Effector memory CD4-positive, alpha-beta T cell (primary cell): ENCODE measurements around the gene USP31.

Experiments
- DNase-seq, 3 donors: peaks; one replicate each; pipeline ENCODE4 v3.0.0-alpha.2; 2020
- H3K27ac ChIP-seq: 2 replicates; pipeline ENCODE4 v1.7.0; 2013; ENCODE audit warnings: mild to moderate bottlenecking, low read length, moderate library complexity; ENCODE audit not compliant: insufficient read depth, poor library complexity, severe bottlenecking
- H3K27me3 ChIP-seq: replicated peaks from 2 replicates; pipeline ENCODE4 v1.7.0; 2013; ENCODE audit warnings: mild to moderate bottlenecking, low read length; ENCODE audit not compliant: insufficient read depth, control insufficient read depth, poor library complexity, severe bottlenecking
- H3K36me3 ChIP-seq: 2 replicates; pipeline ENCODE4 v1.7.0; 2013; ENCODE audit warnings: mild to moderate bottlenecking, low read length, moderate library complexity; ENCODE audit not compliant: control insufficient read depth, insufficient read depth
- H3K4me1 ChIP-seq: 2 replicates; pipeline ENCODE4 v1.7.0; 2013; ENCODE audit warnings: low read length, mild to moderate bottlenecking; ENCODE audit not compliant: control insufficient read depth, insufficient read depth, poor library complexity, severe bottlenecking
- H3K4me3 ChIP-seq: 2 replicates; pipeline ENCODE4 v1.7.0; 2013; ENCODE audit warnings: low read length, low read depth, mild to moderate bottlenecking; ENCODE audit not compliant: insufficient read depth, poor library complexity, severe bottlenecking
- H3K9me3 ChIP-seq: 2 replicates; pipeline ENCODE4 v1.7.0; 2013; ENCODE audit warnings: mild to moderate bottlenecking, low read length, moderate library complexity; ENCODE audit not compliant: control insufficient read depth

USP31 gene

DNA sequence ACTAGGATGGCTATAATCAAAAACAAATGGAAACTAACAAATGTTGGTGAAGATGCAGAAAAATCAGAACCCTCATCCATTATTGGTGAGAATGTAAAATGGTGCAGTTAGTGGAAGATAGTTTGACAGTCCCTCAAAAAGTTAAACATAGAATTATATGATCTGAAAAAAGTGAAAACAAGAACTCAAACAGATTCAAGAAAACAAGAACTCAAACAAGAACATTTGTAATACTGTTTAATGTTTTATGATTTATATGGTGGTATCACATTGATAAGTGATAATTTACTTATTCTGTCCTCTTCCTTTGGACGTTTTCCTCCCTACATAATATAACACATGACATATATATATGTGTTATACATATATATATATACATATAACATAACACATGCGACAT, 12.0 kb downstream of the USP31 start:
- no peak for DNase-seq
- Histone ChIP-seq H3K9me3 (no peaks in the 10 kb centered on the region), H3K27ac (no peak overlapping the region), H3K4me1 (no peaks in the 10 kb centered on the region), H3K27me3 (no peaks in the 10 kb centered on the region), H3K36me3 (no peaks in the 10 kb centered on the region), H3K4me3 (no peak overlapping the region)

- Histone ChIP-seq H3K27me3 (no peaks in the 10 kb centered on the region), H3K36me3 (no peaks in the 10 kb centered on the region), H3K4me3 (no peak overlapping the region), H3K4me1 (no peaks in the 10 kb centered on the region), H3K9me3 (no peaks in the 10 kb centered on the region), H3K27ac (no peak overlapping the region)
- DNase-seq = no peak
Measured at GRCh38 chr16:23134274-23134673, 15.0 kb downstream of the USP31 start.

GRCh38 chr16:23132775-23133463, 16.3 kb downstream of the USP31 start:
- no peak overlapping the region for H3K27ac ChIP-seq
- H3K36me3 ChIP-seq = no peaks in the 10 kb centered on the region
- DNase-seq = no peak
- no peak overlapping the region for H3K4me3 ChIP-seq
- H3K9me3 ChIP-seq = no peaks in the 10 kb centered on the region
- H3K27me3 ChIP-seq = no peaks in the 10 kb centered on the region
- H3K4me1 ChIP-seq = no peaks in the 10 kb centered on the region

DNA sequence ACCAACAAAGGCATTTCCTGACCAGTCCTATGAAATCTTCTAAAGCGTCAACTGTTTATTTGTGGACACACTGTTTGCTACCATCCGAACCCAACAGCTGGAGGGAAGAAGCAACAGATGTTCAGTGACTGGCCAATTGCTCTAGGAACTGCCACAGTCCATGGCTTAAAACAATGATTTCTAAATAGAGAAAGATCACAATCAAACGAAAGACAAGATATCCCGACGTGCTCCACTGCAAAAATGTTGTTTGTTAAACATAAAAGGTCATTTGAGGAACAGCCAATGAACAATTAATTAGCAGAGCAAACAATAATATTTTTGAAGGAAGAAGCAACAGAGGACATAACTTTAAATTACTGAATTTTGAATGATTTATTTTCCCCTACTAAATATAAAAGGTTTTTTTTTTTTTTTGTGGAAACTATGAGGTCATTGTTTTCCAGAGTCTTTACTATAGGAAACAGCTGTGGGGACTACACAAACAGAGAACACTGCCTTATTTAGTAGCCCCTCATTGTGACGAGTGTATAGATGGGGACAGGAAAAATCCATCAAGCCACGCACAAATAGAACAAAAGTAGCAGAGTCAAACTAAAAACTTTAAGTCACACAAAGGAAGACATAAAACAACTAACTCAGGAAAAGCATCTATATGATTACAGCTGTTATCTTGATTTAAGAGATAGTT, 17.2 kb downstream of the USP31 start:
- Histone ChIP-seq H3K27me3 (no peaks in the 10 kb centered on the region), H3K27ac (no peak overlapping the region), H3K4me3 (no peak overlapping the region), H3K36me3 (no peaks in the 10 kb centered on the region), H3K4me1 (no peaks in the 10 kb centered on the region), H3K9me3 (no peaks in the 10 kb centered on the region)
- DNase-seq = no peak

DNA sequence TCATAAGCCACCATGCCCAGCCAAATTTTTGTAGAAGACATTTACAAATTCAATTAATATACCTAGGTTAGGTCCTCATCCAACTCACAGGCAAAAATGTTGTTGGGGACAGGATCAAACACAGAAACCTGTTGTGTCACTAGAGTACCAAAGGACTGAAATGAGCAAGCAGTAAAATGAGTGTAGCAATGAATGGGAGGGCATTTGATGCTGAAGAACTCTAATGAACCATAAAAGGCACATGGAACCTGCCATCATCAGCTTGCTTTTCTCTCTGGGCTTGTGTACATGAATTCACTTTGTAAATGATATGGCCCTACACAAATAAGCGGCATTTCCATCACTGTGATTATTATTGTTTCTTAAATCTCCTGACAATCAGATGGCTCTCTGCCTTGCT, 17.8 kb downstream of the USP31 start:
- no peak for DNase-seq
- Histone ChIP-seq H3K27ac (no peak overlapping the region), H3K9me3 (no peaks in the 10 kb centered on the region), H3K4me1 (no peaks in the 10 kb centered on the region), H3K36me3 (no peaks in the 10 kb centered on the region), H3K4me3 (no peak overlapping the region), H3K27me3 (no peaks in the 10 kb centered on the region)

DNA sequence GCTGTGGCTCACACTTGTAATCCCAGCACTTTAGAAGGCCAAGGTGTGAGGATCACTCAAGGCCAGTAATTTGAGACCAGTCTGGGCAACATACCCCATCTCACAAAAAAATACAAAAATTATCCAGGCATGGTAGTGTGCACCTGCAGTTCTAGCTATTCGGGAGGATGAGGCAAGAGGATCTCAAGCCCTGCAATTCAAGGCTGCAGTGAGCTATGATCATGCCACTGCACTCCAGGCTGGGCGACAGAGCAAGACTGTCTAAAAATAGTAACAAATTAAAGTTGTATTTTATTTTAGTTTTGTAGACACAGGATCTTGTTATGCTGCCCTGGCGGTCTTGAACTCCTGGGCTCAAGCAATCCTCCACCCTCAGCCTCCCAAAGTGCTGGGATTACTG, 18.2 kb downstream of the USP31 start:
- H3K27ac ChIP-seq = no peak overlapping the region
- no peaks in the 10 kb centered on the region for H3K9me3 ChIP-seq
- H3K36me3 ChIP-seq = no peaks in the 10 kb centered on the region
- no peak overlapping the region for H3K4me3 ChIP-seq
- DNase-seq = no peak
- no peaks in the 10 kb centered on the region for H3K4me1 ChIP-seq
- H3K27me3 ChIP-seq = no peaks in the 10 kb centered on the region

DNA sequence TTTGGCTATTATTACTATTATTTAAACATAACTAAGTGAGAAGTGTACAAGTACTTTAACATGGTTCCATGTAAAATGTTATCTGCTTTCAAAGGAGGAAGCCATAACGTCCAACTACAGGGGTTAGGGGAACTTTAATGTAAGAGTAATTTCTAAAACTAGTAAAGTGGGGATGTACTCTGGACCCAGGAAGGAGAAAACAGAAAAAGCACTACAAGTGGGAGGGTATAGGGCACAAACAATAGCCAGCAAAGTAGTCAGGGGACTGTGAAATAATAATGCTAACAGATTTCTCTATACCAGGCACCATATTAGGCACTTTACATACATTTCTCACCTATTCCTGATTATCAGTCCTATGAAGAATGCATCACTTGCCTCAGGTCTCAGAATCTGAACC, 19.6 kb downstream of the USP31 start:
- DNase-seq = no peak
- no peaks in the 10 kb centered on the region for H3K27me3 ChIP-seq
- H3K4me1 ChIP-seq = no peaks in the 10 kb centered on the region
- H3K27ac ChIP-seq = no peak overlapping the region
- no peaks in the 10 kb centered on the region for H3K36me3 ChIP-seq
- no peaks in the 10 kb centered on the region for H3K9me3 ChIP-seq
- H3K4me3 ChIP-seq = no peak overlapping the region

DNA sequence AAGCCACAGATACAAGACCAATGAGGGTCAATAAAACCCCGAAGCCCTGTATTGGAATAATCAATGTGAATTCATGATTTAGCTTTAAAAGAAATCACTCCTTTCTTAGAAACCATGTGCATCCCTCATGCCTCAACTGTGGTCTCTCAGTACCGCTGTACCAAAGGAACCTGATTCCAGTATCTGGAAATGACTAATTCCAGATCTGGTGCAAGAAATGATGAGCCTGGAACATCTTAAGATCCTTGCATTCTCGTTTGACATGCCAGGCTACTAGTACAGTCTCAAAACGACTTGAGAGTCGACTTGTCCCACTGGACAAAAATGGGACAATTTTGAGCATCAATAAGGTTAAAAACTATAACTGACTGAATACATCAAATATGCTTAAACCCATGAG, 21.2 kb downstream of the USP31 start:
- Histone ChIP-seq H3K4me1 (no peaks in the 10 kb centered on the region), H3K9me3 (no peaks in the 10 kb centered on the region), H3K27me3 (no peaks in the 10 kb centered on the region), H3K27ac (no peak overlapping the region), H3K36me3 (no peaks in the 10 kb centered on the region), H3K4me3 (no peak overlapping the region)
- no peak for DNase-seq

DNA sequence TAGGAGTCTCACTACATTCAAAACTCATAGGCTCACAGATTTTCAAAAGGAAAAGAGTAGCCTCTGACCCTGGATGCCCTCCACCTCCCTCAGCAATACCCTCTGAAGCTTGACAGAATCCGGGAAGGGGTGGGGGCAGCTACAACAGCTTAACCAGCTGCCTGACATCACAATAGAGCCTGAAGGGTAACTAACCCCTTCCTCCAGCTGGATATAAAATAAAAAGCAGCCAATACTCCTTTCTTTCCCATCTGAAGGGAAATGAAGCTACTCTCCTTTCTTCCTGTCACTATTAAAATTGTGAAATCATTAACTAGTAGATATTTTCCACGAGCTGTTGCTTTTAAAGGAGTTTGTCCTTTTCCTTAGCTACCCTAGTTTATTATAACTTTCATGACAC, 24.0 kb downstream of the USP31 start:
- Histone ChIP-seq H3K9me3 (no peaks in the 10 kb centered on the region), H3K4me3 (no peak overlapping the region), H3K27me3 (no peaks in the 10 kb centered on the region), H3K4me1 (no peaks in the 10 kb centered on the region), H3K36me3 (no peaks in the 10 kb centered on the region), H3K27ac (no peak overlapping the region)
- DNase-seq = no peak

DNA sequence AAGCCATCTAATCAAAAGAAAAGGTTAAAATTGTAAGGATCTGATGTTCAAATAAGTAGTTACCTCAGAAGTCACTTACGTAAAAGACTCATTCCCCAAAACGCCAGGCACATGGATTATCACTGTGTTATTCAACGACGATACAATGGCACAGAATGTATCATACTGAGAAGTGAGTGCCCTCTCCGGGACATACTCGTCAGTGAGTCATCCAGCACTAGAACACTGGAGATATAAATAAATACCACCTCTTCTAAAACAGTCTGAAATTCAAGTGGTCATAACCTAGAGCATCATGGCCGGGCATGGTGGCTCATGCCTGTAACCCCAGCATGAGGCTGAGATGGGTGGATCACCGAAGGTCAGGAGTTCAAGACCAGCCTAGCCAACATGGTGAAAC, 24.9 kb downstream of the USP31 start:
- H3K9me3 ChIP-seq = no peaks in the 10 kb centered on the region
- no peak for DNase-seq
- H3K36me3 ChIP-seq = no peaks in the 10 kb centered on the region
- H3K4me1 ChIP-seq = no peaks in the 10 kb centered on the region
- H3K27ac ChIP-seq = no peak overlapping the region
- no peaks in the 10 kb centered on the region for H3K27me3 ChIP-seq
- H3K4me3 ChIP-seq = no peak overlapping the region
